RPMI7951 (cell line): ENCODE data around the gene PITX2. TPM values are rescaled to one million over a fixed set of nuclear protein-coding genes. Genes with fewer than 3 reads are reported as not detected.

Source experiments
- DNase-seq: peaks from one replicate; pipeline ENCODE4 v3.0.0-alpha.2; 2012; ENCODE audit warnings: low read depth
- total RNA-seq: library from RNA; depleted of rRNA; stranded (reverse); fragments of >200 nt; shearing (Covaris generic); gene quantifications from 2 replicates; pipeline ENCODE4 v1.2.3, GENCODE V29; 2014; rRNA removed

PITX2 gene
- 0.48 TPM in 1 of 2 replicates, not detected in the other for total RNA-seq

- DNase-seq = peak; percentile 86
Observed at GRCh38 chr4:110622841-110623717, at the start of gene PITX2. Gene PITX2 (minus strand): TSS chr4:110623077. CDS start chr4:110622460, 617 bp downstream.

DNA sequence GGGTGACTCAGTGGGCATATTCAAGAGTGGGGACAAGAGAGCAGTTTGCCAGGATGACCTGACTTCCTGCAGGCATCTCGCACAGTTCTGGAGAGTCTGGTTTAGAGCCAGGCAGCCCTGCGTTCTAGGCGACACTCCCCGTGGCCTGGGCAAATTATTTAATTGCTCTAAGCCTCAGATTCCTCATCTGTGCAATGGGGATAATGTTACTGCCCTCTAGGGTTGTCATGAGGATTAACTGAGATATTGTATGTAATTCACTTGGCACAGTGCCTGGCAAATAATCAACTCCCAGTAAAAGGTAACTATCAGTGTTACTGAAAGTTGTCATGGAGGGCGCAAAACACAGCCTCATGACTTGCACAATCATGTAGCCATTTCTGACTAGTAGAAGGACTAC is 48.8 kb upstream of the PITX2 start:
- DNase-seq = no peak

- DNase-seq = no peak
Observed at GRCh38 chr4:110669663-110670062, 46.8 kb upstream of the PITX2 start.

DNA sequence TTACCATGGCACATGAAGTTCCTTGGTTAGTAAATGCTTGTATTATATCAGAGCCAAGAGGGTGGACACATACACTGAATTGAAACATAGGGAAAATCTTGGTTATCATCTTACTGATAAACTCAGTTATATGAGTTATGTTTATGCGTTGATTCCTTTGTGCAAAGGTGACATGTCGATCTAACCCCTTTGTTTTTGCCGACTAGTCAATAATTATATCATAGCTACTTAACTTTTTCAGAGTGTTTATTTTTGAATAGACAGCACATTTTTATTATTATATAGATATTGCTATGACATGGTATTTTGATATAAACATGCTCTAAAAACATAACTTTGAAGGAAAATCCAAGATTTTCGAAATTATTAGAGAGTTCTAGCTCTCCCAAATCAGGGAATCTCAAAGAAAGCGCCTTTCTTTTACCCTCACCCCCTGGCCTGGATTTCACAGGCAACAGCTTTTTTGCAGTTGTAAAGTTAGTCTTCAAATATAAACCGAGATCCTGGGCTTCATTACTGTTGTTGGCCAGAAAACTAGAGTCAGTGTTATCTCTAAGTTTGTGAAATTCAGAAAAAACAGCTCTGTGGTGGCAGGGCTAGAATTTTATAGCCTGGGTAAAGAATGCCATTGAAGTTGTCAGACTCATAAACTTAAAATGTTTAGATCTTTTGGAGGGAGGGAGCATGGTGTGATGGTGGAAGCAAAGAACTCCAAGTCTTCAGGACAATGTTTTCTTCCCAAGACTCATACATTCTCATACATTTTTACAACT is 45.8 kb upstream of the PITX2 start:
- DNase-seq = no peak

- no peak for DNase-seq
Observed at GRCh38 chr4:110667670-110668069, 44.8 kb upstream of the PITX2 start.

- no peak for DNase-seq
Observed at GRCh38 chr4:110666030-110666429, 43.2 kb upstream of the PITX2 start.

DNA sequence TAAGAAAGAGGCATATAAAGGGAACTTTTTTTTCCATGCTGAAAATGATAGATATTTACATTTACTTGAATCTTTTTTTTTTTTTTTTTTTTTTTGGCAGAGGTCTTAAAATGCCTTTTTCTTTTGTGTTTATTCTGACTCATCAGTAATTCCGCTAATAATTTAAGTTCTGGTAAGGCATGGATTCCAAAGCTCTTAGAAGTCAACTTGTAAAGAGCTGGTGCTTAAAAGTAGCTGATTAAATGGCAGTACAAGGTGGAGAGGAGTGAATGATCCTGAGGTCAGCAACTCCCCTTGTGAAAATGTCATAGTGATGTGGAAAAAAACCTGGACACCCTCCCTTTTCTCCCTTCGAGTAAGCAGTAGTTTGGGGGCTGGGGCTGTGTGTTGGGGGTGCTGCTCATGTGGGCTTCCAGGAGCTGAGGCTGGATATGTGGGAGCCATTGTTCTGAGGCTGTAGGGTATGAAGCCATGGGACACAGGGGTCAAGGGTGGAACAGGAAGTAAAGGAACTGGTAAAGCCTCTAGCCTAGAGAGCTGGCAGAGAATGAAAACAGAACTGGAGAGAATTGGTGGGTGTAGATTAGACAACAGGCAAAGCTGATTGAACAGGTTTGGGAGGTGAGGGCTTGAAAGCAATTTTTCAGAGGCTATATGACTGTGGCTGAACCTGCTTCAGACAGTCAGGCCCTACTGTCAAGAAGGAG is 41.0 kb upstream of the PITX2 start:
- DNase-seq = no peak

GRCh38 chr4:110663206-110663605 is 40.3 kb upstream of the PITX2 start:
- DNase-seq = no peak

DNA sequence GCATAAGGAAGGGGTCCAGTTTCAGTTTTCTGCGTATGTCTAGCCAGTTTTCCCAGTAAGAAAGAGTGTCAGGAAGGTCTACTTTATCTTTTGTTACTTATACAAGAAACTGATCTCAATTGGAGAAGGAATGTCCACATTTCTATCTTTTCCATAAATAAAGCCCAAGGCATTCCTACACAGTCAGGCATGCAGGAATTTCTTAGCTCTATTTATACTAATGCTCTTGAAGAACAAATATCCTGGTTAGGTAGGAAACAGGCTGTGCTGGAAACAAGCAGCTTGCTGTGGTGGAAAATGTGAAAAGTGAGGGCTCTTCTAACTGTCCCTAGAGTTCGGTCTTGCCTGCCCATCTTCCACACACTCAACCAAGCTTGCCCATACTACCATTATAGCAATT is 37.9 kb upstream of the PITX2 start:
- no peak for DNase-seq

- no peak for DNase-seq
Observed at GRCh38 chr4:110654254-110654635, 31.4 kb upstream of the PITX2 start.

DNA sequence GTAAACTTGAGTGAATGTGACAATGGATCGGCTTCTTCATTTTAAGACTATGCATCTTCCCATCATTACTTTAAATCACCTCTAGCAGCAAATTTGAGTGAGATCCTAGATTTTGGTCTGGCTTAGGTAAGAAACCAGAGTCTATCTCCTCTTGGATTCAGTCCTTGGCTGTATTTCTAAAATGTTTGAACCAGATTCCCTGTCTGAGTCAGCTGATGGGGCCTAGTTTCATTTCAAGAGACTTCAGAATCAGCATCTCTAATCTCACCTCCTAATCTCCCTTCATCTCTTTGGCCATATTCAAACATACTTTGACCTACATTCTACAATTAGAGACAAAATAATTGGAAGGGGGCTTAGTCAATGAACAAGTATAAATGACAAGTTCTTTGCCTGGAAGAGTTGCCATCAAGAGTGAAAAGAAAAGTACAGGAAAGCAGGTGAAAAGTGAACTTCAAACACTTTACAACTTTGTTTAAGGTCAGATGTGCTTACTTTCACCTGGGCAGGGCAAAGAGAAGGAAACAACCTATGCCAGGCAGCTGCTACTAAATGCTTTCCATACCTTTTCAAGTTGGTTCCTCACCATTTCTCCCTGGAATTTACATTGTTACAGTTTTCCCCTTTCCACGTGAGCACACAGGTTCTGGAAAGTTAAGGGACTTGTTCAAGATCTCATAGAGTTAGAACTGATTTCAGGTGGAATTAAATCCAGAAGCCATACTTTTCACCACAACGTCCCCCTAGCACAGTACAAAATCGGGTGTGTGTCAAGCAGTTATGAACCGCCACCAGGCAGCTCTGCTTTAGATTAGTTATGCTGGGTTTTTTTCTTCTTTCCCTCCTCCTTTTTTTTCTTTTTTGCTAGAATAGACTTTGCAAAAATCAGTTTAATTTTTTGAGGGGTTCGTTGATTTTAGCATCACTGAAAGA is 30.7 kb upstream of the PITX2 start:
- DNase-seq = no peak

GRCh38 chr4:110644008-110644407 is 21.1 kb upstream of the PITX2 start:
- no peak for DNase-seq

DNA sequence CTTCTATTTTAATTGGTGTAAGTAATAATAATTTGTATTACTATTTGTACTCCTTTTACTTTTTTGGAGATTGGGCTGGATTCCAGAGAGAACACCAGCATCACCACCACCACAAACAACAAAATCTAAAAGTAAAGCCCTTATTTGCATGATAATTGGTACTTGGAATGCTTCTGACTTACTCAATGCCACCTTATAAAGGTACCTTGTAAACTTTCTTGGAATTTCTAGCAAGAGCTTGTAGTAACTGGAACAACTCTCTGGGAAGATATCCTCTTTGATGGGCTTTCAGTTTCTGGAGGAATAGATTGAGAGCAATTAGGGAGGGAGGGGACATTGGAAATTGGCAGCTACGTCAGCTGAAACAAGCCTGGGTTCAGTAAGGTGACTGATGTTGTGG is 20.2 kb upstream of the PITX2 start:
- no peak for DNase-seq

DNA sequence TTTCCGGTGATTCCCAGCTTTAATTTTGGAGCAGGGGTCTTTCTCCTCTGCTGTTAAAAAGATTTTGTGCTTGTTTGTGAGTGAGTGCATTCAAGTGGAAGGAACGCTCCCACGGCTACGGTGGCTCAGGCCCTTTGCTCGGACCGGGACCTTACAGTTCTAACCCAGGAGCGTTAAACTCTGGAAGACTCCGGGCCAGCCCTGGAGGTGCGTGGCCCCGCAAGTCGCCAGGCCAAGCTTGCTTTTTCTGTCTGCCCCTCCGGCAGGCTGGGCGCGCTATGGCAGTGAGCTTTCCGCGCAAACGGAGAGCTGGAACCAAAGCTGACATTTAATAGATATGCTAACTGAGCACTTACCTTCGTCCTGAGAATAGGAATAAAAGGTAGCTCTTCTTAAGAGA is 18.3 kb upstream of the PITX2 start:
- DNase-seq = no peak

- no peak for DNase-seq
Observed at GRCh38 chr4:110640576-110640975, 17.7 kb upstream of the PITX2 start.

- DNase-seq = no peak
Observed at GRCh38 chr4:110639207-110640090, 16.6 kb upstream of the PITX2 start.

- DNase-seq = no peak
Observed at GRCh38 chr4:110638089-110638746, 15.3 kb upstream of the PITX2 start.

- DNase-seq = no peak
Observed at GRCh38 chr4:110637408-110638088, 14.7 kb upstream of the PITX2 start.
